Lower leg skin (tissue), 3 donors: Measurements from ENCODE around the gene ZFP28.

ENCODE experiments used
- POLR2A ChIP-seq, 2 donors: fragments of 450-650 bp; IDR thresholded peaks; one replicate each; pipeline ENCODE4 v1.6.1; 2016 to 2017; ENCODE audit warnings: antibody characterized with exemption in 2 of 2, mild to moderate bottlenecking in 1 of 2, moderate library complexity in 1 of 2
- TF ChIP-seq, protein P1 (sequence below), 3 donors: fragments of 450-650 bp; IDR thresholded peaks; one replicate each; pipeline ENCODE4 v1.5.1; 2016; ENCODE audit warnings: antibody characterized with exemption in 3 of 3, mild to moderate bottlenecking in 3 of 3, moderate library complexity in 2 of 3

- TF ChIP-seq, protein P1, sequence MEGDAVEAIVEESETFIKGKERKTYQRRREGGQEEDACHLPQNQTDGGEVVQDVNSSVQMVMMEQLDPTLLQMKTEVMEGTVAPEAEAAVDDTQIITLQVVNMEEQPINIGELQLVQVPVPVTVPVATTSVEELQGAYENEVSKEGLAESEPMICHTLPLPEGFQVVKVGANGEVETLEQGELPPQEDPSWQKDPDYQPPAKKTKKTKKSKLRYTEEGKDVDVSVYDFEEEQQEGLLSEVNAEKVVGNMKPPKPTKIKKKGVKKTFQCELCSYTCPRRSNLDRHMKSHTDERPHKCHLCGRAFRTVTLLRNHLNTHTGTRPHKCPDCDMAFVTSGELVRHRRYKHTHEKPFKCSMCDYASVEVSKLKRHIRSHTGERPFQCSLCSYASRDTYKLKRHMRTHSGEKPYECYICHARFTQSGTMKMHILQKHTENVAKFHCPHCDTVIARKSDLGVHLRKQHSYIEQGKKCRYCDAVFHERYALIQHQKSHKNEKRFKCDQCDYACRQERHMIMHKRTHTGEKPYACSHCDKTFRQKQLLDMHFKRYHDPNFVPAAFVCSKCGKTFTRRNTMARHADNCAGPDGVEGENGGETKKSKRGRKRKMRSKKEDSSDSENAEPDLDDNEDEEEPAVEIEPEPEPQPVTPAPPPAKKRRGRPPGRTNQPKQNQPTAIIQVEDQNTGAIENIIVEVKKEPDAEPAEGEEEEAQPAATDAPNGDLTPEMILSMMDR (IDR thresholded peaks at IDR 0.05): no peak
- TF ChIP-seq POLR2A (IDR thresholded peaks at IDR 0.05): no peak
These were observed 28.1 kb downstream of the ZFP28 start for GRCh38 chr19:56566904-56567273.
